ENCODE measurements around the gene MISP. TPM values are rescaled to one million over a fixed set of nuclear protein-coding genes. Genes with fewer than 3 reads are reported as not detected.
"Not testable (repeated sequence)": the region's sequence is repeated elsewhere in the genome, so short reads cannot be mapped to it uniquely, and the experiment has no call there.

MISP gene
- total RNA-seq, 4 donors from 2014 or later, result 197 to 501 (median 402) TPM

DNA sequence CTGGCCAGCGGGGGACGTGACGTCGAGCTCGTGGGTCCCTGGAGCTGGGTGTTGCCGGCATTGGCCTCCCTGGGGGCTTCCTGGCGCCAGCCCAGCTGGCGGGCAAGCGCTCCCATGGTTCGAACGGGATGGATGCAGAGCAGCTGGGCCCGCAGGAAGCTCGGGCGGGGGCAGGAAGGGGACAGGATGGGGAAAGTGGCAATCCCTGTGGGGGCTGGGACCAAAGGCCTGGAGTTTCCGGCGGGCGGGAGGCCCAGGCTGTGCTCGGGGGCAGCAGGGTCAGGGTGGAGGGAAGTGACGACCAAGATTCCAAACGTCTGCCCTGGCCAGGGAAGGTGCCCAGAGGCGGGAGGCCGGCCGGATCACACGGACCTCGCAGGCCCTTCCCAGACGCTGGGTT lies 22.9 kb upstream of the MISP start:
- Histone ChIP-seq H3K27me3 (peaks cover under 1% of the 10 kb centered on the region), H3K9me3 (no peaks in the 10 kb centered on the region), H3K36me3 (no peaks in the 10 kb centered on the region), H3K27ac (peak overlapping the region; percentile 24 to 48 (median 30)), H3K4me3 (no peak overlapping the region), H3K4me1 (no peaks in the 10 kb centered on the region)
- in situ Hi-C loops (cut with MboI; ENCODE audit: low pct_ligation_motif_present in 1 of 4, low pct_unique_long_range_greater_than_20kb in 1 of 4, low sequenced_read_pairs in 3 of 4) (no loop called here), intact Hi-C loops (cut with DNase I; ENCODE audit: low total_unique reads) (no loop called here)
- TF ChIP-seq, protein P1, sequence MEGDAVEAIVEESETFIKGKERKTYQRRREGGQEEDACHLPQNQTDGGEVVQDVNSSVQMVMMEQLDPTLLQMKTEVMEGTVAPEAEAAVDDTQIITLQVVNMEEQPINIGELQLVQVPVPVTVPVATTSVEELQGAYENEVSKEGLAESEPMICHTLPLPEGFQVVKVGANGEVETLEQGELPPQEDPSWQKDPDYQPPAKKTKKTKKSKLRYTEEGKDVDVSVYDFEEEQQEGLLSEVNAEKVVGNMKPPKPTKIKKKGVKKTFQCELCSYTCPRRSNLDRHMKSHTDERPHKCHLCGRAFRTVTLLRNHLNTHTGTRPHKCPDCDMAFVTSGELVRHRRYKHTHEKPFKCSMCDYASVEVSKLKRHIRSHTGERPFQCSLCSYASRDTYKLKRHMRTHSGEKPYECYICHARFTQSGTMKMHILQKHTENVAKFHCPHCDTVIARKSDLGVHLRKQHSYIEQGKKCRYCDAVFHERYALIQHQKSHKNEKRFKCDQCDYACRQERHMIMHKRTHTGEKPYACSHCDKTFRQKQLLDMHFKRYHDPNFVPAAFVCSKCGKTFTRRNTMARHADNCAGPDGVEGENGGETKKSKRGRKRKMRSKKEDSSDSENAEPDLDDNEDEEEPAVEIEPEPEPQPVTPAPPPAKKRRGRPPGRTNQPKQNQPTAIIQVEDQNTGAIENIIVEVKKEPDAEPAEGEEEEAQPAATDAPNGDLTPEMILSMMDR (IDR thresholded peaks at IDR 0.05), result no peak
- TF ChIP-seq POLR2AphosphoS5 (IDR thresholded peaks at IDR 0.05) (peak in 2 of 3 donors; percentile 15 to 16), POLR2A (IDR thresholded peaks at IDR 0.05) (no peak)
- 49% methylated on average over 15 of the region's 26 CpGs; no CpG with 5 or more reads in 1 of the 2 donors for WGBS, 2 donors (ENCODE audit: low coverage in 1 of 2)
- DNase-seq, result no peak

DNA sequence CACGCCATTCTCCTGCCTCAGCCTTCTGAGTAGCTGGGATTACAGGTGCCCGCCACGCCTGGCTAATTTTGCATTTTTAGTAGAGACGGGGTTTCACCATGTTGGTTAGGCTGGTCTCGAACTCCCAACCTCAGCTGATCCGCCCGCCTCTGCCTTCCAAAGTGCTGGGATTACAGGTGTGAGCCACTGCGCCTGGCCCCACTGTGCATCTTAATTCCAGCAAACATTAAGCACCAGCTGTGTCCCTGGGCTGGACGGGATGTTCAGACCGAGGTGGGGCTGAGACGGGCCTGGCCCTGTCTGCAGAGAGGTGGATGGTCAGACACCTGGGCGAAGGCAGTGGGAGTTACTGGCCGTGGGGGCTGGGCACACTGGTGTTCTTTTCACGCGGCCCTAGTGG lies 21.3 kb upstream of the MISP start:
- H3K4me3 ChIP-seq; in situ Hi-C loops (cut with MboI; ENCODE audit: low pct_ligation_motif_present in 1 of 4, low pct_unique_long_range_greater_than_20kb in 1 of 4, low sequenced_read_pairs in 3 of 4); H3K27me3 ChIP-seq; H3K27ac ChIP-seq; H3K4me1 ChIP-seq; H3K9me3 ChIP-seq; DNase-seq; H3K36me3 ChIP-seq; intact Hi-C loops (cut with DNase I; ENCODE audit: low total_unique reads): not testable (repeated sequence)
- 73 to 77% methylated on average over 4 to 15 of the region's 15 CpGs for WGBS, 2 donors (ENCODE audit: low coverage in 1 of 2)

DNA sequence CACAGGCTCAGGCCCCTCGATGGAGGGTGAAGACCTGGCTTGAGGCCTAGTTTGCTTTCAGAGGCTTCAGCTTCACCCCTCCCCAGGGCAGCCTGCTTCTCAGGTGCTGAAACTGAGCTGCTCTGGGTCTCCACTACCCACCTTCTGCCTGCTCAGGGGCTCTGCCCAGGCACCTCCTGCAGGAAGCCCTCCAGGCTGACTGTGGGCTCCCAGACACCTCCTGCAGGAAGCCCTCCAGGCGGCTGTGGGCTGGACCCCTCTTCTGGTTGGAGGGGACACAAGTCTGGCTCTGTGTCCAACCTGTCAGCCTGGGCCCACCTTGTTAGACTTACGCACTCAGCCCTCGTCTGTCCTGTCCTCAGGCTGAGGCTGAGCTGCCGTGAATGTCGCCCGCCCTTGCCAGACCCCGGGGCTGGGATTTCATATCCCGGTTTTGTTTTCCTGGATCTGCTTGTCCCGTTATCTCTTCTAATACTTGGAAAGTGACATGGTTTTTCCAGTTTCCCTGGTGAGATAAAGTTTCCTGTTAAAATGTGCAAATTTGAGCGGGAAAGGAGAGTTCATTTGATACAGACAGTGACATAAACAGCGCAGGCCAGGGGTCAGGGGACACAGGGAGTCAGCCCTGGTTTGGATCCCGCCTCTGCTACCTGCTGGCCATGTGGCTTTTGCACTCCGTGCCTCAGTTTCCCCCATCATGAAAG lies 20.8 kb upstream of the MISP start:
- in situ Hi-C loops (cut with MboI; ENCODE audit: low pct_ligation_motif_present in 1 of 4, low pct_unique_long_range_greater_than_20kb in 1 of 4, low sequenced_read_pairs in 3 of 4), result loop anchor here in 2 of 4 donors (5.0 kb wide), 1 partner anchor 63 kb away; no protein-coding TSS in a partner anchor
- intact Hi-C loops (cut with DNase I; ENCODE audit: low total_unique reads), result no loop called here
- H3K9me3 ChIP-seq, result no peaks in the 10 kb centered on the region
- no peaks in the 10 kb centered on the region for H3K36me3 ChIP-seq
- WGBS, 2 donors (ENCODE audit: low coverage in 1 of 2), result 63 to 80% methylated on average over 5 to 14 of the region's 14 CpGs
- no peak overlapping the region for H3K27ac ChIP-seq
- no peak overlapping the region for H3K4me3 ChIP-seq
- no peaks in the 10 kb centered on the region for H3K27me3 ChIP-seq
- no peak for TF ChIP-seq POLR2AphosphoS5 (IDR thresholded peaks at IDR 0.05)
- TF ChIP-seq, protein P1 (IDR thresholded peaks at IDR 0.05), result no peak
- no peak for TF ChIP-seq POLR2A (IDR thresholded peaks at IDR 0.05)
- no peak for TF ChIP-seq EP300 (IDR thresholded peaks at IDR 0.05; ENCODE audit: low read depth)
- no peaks in the 10 kb centered on the region for H3K4me1 ChIP-seq
- no peak for DNase-seq

DNA sequence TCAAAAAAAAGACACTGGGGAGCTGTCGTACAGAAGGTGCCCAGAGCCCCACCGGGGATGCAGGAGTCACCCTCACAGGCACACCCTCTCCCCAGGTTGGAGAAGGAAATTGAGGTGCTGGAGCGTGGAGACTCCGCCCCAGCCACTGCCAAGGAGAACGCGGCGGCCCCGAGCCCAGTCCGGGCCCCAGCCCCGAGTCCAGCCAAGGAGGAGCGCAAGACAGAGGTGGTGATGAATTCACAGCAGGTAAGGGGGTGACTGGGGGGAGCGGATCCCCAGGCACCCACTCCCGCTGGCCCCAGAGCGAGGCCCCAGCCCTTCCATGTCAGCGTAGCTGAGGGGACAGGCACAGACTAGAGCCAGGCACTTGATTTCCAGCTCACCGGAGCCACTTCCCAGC lies 19.9 kb upstream of the MISP start:
- intact Hi-C loops (cut with DNase I; ENCODE audit: low total_unique reads), result no loop called here
- Histone ChIP-seq H3K27ac (no peak overlapping the region), H3K36me3 (no peaks in the 10 kb centered on the region), H3K4me3 (no peak overlapping the region), H3K27me3 (no peaks in the 10 kb centered on the region), H3K9me3 (no peaks in the 10 kb centered on the region), H3K4me1 (no peaks in the 10 kb centered on the region)
- TF ChIP-seq, protein P1 (IDR thresholded peaks at IDR 0.05), result no peak
- TF ChIP-seq POLR2AphosphoS5 (IDR thresholded peaks at IDR 0.05) (no peak), POLR2A (IDR thresholded peaks at IDR 0.05) (no peak), EP300 (IDR thresholded peaks at IDR 0.05; ENCODE audit: low read depth) (no peak)
- DNase-seq, result no peak
- 82% methylated on average over 16 of the region's 16 CpGs; no CpG with 5 or more reads in 1 of the 2 donors for WGBS, 2 donors (ENCODE audit: low coverage in 1 of 2)
- in situ Hi-C loops (cut with MboI; ENCODE audit: low pct_ligation_motif_present in 1 of 4, low pct_unique_long_range_greater_than_20kb in 1 of 4, low sequenced_read_pairs in 3 of 4), result loop anchor here in 2 of 4 donors (5.0 kb wide), 1 partner anchor 64 kb away; no protein-coding TSS in a partner anchor

Data from transverse colon (tissue), 4 donors.